SJSA1 (cell line): ENCODE data around the gene FAM124A. TPM values are rescaled to one million over a fixed set of nuclear protein-coding genes. Genes with fewer than 3 reads are reported as not detected.

Source experiments
- DNase-seq, 2 experiments: peaks; one replicate each; pipeline ENCODE4 v3.0.0-alpha.2; 2015 to 2020; ENCODE audit warnings: low spot score in 2 of 2, low read depth in 1 of 2
- H3K27ac ChIP-seq: fragments of 250-450 bp; sonication (Bioruptor Pico); 2 replicates; pipeline ENCODE4 v1.5.1; 2020; ENCODE audit warnings: mild to moderate bottlenecking, moderate library complexity
- H3K27me3 ChIP-seq: fragments of 250-450 bp; sonication (Bioruptor Pico); replicated peaks from 2 replicates; pipeline ENCODE4 v1.5.1; 2020; ENCODE audit warnings: mild to moderate bottlenecking, moderate library complexity
- H3K36me3 ChIP-seq: fragments of 250-450 bp; sonication (Bioruptor Pico); 2 replicates; pipeline ENCODE4 v1.5.1; 2020; ENCODE audit warnings: mild to moderate bottlenecking
- H3K4me1 ChIP-seq: fragments of 250-450 bp; sonication (Bioruptor Pico); replicated peaks from 2 replicates; pipeline ENCODE4 v1.6.1; 2021; ENCODE audit warnings: mild to moderate bottlenecking
- H3K4me3 ChIP-seq: fragments of 250-450 bp; sonication (Bioruptor Pico); 2 replicates; pipeline ENCODE4 v1.5.1; 2020; ENCODE audit warnings: mild to moderate bottlenecking
- H3K9me3 ChIP-seq: fragments of 250-450 bp; sonication (Bioruptor Pico); replicated peaks from 2 replicates; pipeline ENCODE4 v1.5.1; 2020; ENCODE audit warnings: mild to moderate bottlenecking
- total RNA-seq: library from RNA; depleted of rRNA; stranded (reverse); fragments of >200 nt; shearing (Covaris generic); gene quantifications from 2 replicates; pipeline ENCODE4 v1.2.3, GENCODE V29; 2014

FAM124A gene
- total RNA-seq, 1 experiment from 2014 or later, result 0.29 TPM

GRCh38 chr13:51240958-51241357 lies 18.8 kb downstream of the FAM124A start:
- no peaks in the 10 kb centered on the region for H3K9me3 ChIP-seq
- DNase-seq, result no peak
- no peak overlapping the region for H3K27ac ChIP-seq
- H3K4me3 ChIP-seq, result no peak overlapping the region
- no peaks in the 10 kb centered on the region for H3K36me3 ChIP-seq
- H3K27me3 ChIP-seq, result peaks cover 2% of the 10 kb centered on the region; the same call in 1 of the 2 replicates
- peaks cover 4% of the 10 kb centered on the region for H3K4me1 ChIP-seq

DNA sequence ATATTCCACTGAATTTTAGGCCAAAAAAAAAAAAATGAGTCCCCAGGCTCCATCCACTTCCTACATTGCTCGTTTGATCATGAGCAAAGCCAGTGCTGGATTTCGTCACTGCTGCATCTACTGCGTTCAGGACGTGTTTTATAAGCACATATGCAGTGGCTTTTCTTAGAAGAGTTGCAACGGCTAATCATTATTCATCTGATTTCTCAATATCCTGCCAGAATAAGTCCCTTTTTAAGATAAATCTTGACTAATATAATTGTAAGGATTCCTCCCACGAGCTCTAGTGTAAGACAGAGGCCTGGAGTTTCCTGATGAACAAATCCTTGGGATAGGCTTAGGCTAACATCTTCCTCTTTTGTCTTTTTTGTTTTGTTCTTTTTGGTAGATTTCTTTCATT lies 19.5 kb downstream of the FAM124A start:
- Histone ChIP-seq H3K27me3 (peaks cover 4% of the 10 kb centered on the region; the same call in 1 of the 2 replicates), H3K4me1 (no peaks in the 10 kb centered on the region), H3K27ac (no peak overlapping the region), H3K36me3 (no peaks in the 10 kb centered on the region), H3K4me3 (no peak overlapping the region), H3K9me3 (no peaks in the 10 kb centered on the region)
- DNase-seq, result no peak

- Histone ChIP-seq H3K4me1 (no peaks in the 10 kb centered on the region), H3K27me3 (peaks cover 6% of the 10 kb centered on the region; the same call in 1 of the 2 replicates), H3K4me3 (no peak overlapping the region), H3K27ac (no peak overlapping the region), H3K36me3 (no peaks in the 10 kb centered on the region), H3K9me3 (no peaks in the 10 kb centered on the region)
- no peak for DNase-seq
Measured at GRCh38 chr13:51243227-51243626, 21.0 kb downstream of the FAM124A start.

GRCh38 chr13:51243832-51244231 lies 21.6 kb downstream of the FAM124A start:
- H3K36me3 ChIP-seq, result no peaks in the 10 kb centered on the region
- H3K4me1 ChIP-seq, result no peaks in the 10 kb centered on the region
- no peak for DNase-seq
- H3K27ac ChIP-seq, result no peak overlapping the region
- no peak overlapping the region for H3K4me3 ChIP-seq
- H3K27me3 ChIP-seq, result peaks cover 6% of the 10 kb centered on the region; the same call in 1 of the 2 replicates
- H3K9me3 ChIP-seq, result no peaks in the 10 kb centered on the region

DNA sequence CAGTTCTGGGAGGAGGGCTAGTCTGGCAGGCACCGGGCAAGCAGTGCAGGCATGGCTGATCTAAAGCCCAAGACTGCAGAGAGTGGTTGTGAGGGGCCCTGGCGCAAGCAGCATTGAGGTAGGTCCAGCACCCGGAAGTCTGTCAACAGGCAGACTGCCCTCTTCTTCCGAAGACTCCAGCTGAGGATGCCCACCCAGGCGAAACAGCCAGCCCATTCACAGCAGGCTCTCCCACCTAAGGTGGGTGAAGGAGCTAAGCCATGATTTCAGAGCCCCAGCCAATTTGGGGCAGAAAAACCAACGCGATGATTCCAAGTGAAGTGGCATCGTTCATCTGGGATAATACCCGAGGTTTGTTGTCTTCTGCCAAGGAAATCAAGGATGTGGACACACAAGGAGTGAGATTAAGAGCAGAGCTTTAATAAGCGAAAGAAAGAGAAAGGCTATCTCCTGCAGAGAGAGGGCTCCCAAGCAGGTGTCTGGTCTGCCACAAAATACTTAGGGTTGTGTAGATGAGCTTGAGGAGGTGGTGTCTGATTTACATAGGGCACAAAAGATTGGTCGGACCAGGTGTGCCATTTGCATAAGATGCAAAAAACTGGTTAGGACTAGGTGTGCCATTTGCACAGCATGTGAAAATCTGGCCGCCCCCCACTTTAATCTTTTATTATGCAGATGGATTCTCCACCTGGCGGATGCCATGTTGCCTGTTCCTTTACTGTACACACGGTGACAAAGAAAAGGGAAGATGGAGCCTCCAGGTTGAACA lies 22.6 kb downstream of the FAM124A start:
- Histone ChIP-seq H3K36me3 (no peaks in the 10 kb centered on the region), H3K27ac (no peak overlapping the region), H3K4me1 (no peaks in the 10 kb centered on the region), H3K27me3 (peaks cover 4% of the 10 kb centered on the region; the same call in 1 of the 2 replicates), H3K9me3 (no peaks in the 10 kb centered on the region), H3K4me3 (no peak overlapping the region)
- no peak for DNase-seq

DNA sequence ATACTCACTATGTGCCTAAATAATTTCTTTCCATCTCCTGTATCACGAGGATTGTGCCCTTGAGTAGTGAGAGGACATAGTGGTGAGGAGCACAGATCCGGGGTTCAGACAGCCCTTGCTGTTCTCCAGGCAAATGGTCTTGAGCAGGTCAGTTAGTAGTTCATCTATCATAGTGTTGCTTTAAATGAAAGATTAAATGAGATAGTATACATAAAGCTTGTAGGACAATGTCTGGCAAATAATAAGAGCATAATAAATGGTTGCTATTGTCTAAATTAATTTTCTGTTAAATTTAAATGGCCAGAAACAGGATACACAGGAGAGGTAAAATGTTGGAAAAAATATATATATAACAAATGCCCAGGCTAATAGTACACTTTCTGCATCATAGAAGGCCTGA lies 23.4 kb downstream of the FAM124A start:
- Histone ChIP-seq H3K4me3 (no peak overlapping the region), H3K36me3 (no peaks in the 10 kb centered on the region), H3K9me3 (no peaks in the 10 kb centered on the region), H3K27me3 (peaks cover 4% of the 10 kb centered on the region; the same call in 1 of the 2 replicates), H3K27ac (no peak overlapping the region), H3K4me1 (no peaks in the 10 kb centered on the region)
- no peak for DNase-seq

DNA sequence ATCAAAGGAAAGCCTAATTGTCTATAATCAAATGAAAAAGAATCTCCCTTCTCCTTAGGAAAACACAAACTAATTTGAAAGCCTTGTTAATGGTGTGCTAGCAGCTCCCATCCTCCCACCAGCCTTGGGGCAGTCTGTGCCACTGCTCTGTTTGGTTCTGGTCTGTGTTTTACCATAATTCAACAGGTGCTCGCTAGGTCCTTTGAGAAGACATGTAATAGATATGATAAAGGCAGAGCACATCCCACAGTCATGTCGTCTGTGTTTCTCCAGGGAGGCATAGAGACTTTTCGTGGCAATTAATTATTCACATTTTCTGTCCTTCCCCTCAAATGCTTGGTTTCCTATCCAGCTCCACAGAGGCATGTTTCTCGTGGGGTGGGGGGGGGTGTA lies 23.8 kb downstream of the FAM124A start:
- Histone ChIP-seq H3K9me3 (no peaks in the 10 kb centered on the region), H3K4me3 (no peak overlapping the region), H3K4me1 (no peaks in the 10 kb centered on the region), H3K27ac (no peak overlapping the region), H3K27me3 (peaks cover 4% of the 10 kb centered on the region; the same call in 1 of the 2 replicates), H3K36me3 (no peaks in the 10 kb centered on the region)
- no peak for DNase-seq

DNA sequence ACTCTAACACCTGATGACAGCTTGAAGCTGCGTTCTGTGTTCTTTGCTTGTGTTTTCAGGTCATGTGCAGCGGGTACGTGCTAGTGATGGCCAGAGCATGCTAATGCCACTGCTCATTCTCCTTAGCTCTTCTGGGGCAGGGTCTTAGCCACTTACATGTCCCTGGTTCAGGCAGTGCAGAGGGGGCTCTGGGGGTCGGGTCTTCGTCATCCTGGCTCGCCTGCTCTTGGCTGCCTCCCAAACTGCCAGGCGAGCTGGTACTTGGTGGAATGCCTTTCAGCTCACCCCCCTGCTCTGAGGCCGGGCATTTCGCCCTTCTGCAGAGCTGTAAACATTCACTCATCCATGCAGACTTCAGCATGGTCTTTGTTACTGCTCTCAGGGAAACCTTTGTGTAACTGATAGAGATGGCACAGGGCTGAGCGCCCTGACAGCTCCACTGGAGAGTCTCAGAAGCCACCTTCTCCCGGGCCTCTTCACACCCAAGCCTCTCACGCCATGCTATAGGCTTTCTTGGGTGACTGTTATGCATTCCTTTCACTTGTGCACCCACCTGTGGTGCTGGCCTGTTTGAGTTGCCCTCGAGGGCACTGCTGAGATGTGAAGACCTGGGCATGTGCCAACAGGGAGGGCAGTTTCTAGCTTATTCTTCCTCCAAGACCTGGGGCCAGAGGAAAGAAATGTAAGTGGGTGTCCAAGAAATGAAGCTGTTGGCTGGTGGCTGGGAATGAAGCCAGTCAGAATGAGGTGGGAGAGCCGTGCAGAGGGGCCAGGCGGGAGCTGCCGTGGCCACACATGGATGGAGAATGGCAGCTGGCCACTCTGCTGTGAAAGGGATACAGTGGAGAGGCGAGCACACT lies 24.4 kb downstream of the FAM124A start:
- no peak for DNase-seq
- H3K9me3 ChIP-seq, result no peaks in the 10 kb centered on the region
- H3K4me1 ChIP-seq, result no peaks in the 10 kb centered on the region
- H3K27ac ChIP-seq, result no peak overlapping the region
- no peaks in the 10 kb centered on the region for H3K36me3 ChIP-seq
- no peak overlapping the region for H3K4me3 ChIP-seq
- H3K27me3 ChIP-seq, result peaks cover 4% of the 10 kb centered on the region; the same call in 1 of the 2 replicates

DNA sequence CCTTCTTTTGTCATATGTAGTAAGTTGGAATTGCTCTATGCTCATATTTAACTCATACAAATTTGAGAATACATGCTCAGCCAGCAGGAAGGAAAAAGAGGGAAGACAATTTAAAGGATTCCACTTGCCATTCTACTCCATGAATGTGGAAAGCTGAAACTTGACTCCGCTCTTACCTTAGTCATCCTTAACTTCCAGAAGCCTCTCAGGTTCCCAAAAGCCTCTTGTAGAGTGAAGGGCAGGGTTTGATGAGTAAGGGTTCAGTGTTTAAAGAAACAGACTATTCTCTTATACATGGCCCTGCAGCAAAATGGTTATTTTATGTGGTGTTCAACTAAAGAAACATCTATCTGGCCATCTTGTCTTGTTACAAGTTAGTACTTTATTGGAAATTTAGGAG lies 27.1 kb downstream of the FAM124A start:
- Histone ChIP-seq H3K27me3 (0 out of 2 replicates have a peak, but pooled peaks cover 4% of the 10 kb centered on the region), H3K27ac (no peak overlapping the region), H3K4me1 (no peaks in the 10 kb centered on the region), H3K4me3 (no peak overlapping the region), H3K36me3 (no peaks in the 10 kb centered on the region), H3K9me3 (no peaks in the 10 kb centered on the region)
- DNase-seq, result no peak

DNA sequence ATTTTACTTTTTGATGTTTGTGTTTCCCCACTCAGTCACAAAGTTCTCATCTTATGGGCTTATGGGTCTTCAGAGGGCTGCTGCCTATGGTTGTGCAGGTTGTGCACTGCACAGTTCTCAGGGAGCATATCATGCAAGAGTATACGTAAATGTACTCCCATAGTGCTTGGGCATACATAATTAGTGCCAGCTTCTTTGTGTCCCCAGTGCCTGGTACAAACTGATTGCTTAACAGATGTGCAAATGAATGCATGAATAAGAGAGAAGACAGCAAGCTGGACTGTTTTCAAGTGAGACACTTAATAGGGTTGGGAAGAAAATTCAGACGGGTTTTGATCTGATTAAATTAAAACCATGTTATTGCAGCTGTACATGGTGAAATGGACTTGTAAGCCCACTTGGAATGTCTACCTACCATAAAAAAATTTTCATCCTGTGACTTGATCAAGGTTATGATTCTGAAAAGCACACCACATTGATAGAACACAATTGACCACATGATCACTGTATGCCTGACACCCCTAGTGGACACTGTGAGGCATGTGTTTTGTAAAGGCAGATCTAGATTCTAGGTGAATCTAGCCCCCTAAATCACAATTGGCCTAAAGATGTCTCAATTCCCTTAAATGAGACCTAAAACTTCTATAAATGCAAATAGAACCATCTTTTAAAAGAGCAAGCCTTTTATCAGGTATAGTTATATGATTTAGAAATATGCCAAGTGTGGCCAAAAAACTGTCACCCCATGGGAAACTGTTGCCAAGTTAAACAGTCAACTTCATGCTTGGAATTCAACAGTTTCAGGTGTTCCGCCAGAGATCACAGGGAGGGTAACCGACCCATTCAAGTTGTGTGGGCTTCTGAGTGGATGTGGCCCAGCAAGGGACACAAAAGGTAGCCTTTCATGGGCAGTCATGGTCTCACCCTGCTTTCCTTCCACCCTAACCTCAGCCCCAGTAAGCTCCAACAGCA lies 27.9 kb downstream of the FAM124A start:
- DNase-seq, result no peak
- no peaks in the 10 kb centered on the region for H3K9me3 ChIP-seq
- H3K27me3 ChIP-seq, result 0 out of 2 replicates have a peak, but pooled peaks cover 4% of the 10 kb centered on the region
- H3K4me1 ChIP-seq, result no peaks in the 10 kb centered on the region
- H3K4me3 ChIP-seq, result no peak overlapping the region
- no peak overlapping the region for H3K27ac ChIP-seq
- no peaks in the 10 kb centered on the region for H3K36me3 ChIP-seq

GRCh38 chr13:51251480-51251879 lies 29.3 kb downstream of the FAM124A start:
- no peak overlapping the region for H3K27ac ChIP-seq
- no peak for DNase-seq
- H3K36me3 ChIP-seq, result no peaks in the 10 kb centered on the region
- H3K4me3 ChIP-seq, result no peak overlapping the region
- H3K4me1 ChIP-seq, result no peaks in the 10 kb centered on the region
- H3K27me3 ChIP-seq, result 0 out of 2 replicates have a peak, but pooled peaks cover 4% of the 10 kb centered on the region
- H3K9me3 ChIP-seq, result no peaks in the 10 kb centered on the region

GRCh38 chr13:51252954-51253532 lies 30.8 kb downstream of the FAM124A start:
- no peak overlapping the region for H3K27ac ChIP-seq
- no peaks in the 10 kb centered on the region for H3K4me1 ChIP-seq
- H3K9me3 ChIP-seq, result no peaks in the 10 kb centered on the region
- H3K4me3 ChIP-seq, result no peak overlapping the region
- no peak for DNase-seq
- no peaks in the 10 kb centered on the region for H3K27me3 ChIP-seq
- no peaks in the 10 kb centered on the region for H3K36me3 ChIP-seq

GRCh38 chr13:51255556-51255955 lies 33.4 kb downstream of the FAM124A start:
- H3K4me3 ChIP-seq, result no peak overlapping the region
- no peak overlapping the region for H3K27ac ChIP-seq
- no peaks in the 10 kb centered on the region for H3K36me3 ChIP-seq
- H3K4me1 ChIP-seq, result no peaks in the 10 kb centered on the region
- no peaks in the 10 kb centered on the region for H3K27me3 ChIP-seq
- no peaks in the 10 kb centered on the region for H3K9me3 ChIP-seq
- no peak for DNase-seq
